Activated CD8-positive, alpha-beta T cell treated with anti-CD3 and anti-CD28 coated beads, Interleukin-2, amount 10 ng/mL, durations not matched to agents 7 days and 5 days (primary cell): ENCODE data around the gene NKX2-8. TPM values are rescaled to one million over a fixed set of nuclear protein-coding genes. Genes with fewer than 3 reads are reported as not detected.

Source experiments
- ATAC-seq: fragments of 150-1000 bp; cut with Tn5 transposase; one replicate; pipeline ENCODE4 v1.10.0; 2021; ENCODE audit warnings: moderate library complexity
- CTCF ChIA-PET: fragments of 350-600 bp; sonication (Branson Sonifier 250); formaldehyde crosslinking; loops from one replicate; lab custom pipeline; 2021; ENCODE audit warnings: antibody characterized with exemption; lab: Charles Lee
- POLR2A ChIA-PET: fragments of 350-600 bp; sonication (Branson Sonifier 250); formaldehyde crosslinking; loops from one replicate; lab custom pipeline; 2021; ENCODE audit warnings: antibody characterized with exemption; lab: Charles Lee
- DNase-seq: peaks from one replicate; pipeline ENCODE4 v3.0.0-alpha.2; 2020
- H3K27ac Mint-ChIP-seq: one replicate; pipeline ENCODE4 v1.8.0; 2021; ENCODE audit warnings: mild to moderate bottlenecking, mixed read lengths
- H3K27me3 Mint-ChIP-seq: one replicate; pipeline ENCODE4 v1.8.0; 2021; ENCODE audit warnings: low read depth, mixed read lengths
- H3K36me3 Mint-ChIP-seq: one replicate; pipeline ENCODE4 v1.8.0; 2021; ENCODE audit warnings: low read depth, mixed read lengths
- H3K4me1 Mint-ChIP-seq: one replicate; pipeline ENCODE4 v1.8.0; 2021; ENCODE audit warnings: low read depth, mixed read lengths
- H3K4me3 Mint-ChIP-seq: one replicate; pipeline ENCODE4 v1.8.0; 2021; ENCODE audit warnings: mild to moderate bottlenecking, mixed read lengths
- H3K9me3 Mint-ChIP-seq: one replicate; pipeline ENCODE4 v1.8.0; 2022; ENCODE audit warnings: mixed read lengths; ENCODE audit not compliant: insufficient read depth
- total RNA-seq, 2 experiments: library from RNA; stranded (reverse); gene quantifications; one replicate each; pipeline ENCODE4 v1.2.3, GENCODE V29; 2021

NKX2-8 gene
- total RNA-seq, 2 experiments from 2014 or later, result not detected

- Mint-ChIP-seq H3K27ac (no peak overlapping the region), H3K4me1 (no peaks in the 10 kb centered on the region), H3K4me3 (no peak overlapping the region), H3K9me3 (no peaks in the 10 kb centered on the region), H3K27me3 (peaks cover 43% of the 10 kb centered on the region), H3K36me3 (no peaks in the 10 kb centered on the region)
- POLR2A ChIA-PET, result no interaction called here
- no peak for ATAC-seq
- CTCF ChIA-PET, result no interaction called here
- no peak for DNase-seq
Observed at GRCh38 chr14:36591482-36591881, 9.1 kb upstream of the NKX2-8 start.

GRCh38 chr14:36588788-36589187, 6.4 kb upstream of the NKX2-8 start:
- CTCF ChIA-PET, result interaction anchor here (0.7 to 1.4 kb wide), 4 partner anchors 10 to 76 kb away, joined by 3 to 4 read pairs (median 3); no protein-coding TSS in a partner anchor
- Mint-ChIP-seq H3K9me3 (no peaks in the 10 kb centered on the region), H3K27ac (no peak overlapping the region), H3K36me3 (no peaks in the 10 kb centered on the region), H3K27me3 (peaks cover 60% of the 10 kb centered on the region), H3K4me3 (no peak overlapping the region), H3K4me1 (no peaks in the 10 kb centered on the region)
- DNase-seq (no peak), ATAC-seq (no peak)
- POLR2A ChIA-PET, result interaction anchor here (0.9 kb wide), 1 partner anchor 26 kb away, joined by 5 read pairs; no protein-coding TSS in a partner anchor

- DNase-seq (no peak), ATAC-seq (no peak)
- Mint-ChIP-seq H3K27me3 (peaks cover 62% of the 10 kb centered on the region), H3K36me3 (no peaks in the 10 kb centered on the region), H3K4me1 (no peaks in the 10 kb centered on the region), H3K27ac (no peak overlapping the region), H3K4me3 (no peak overlapping the region), H3K9me3 (no peaks in the 10 kb centered on the region)
- ChIA-PET CTCF (interaction anchor here (1.1 to 1.4 kb wide), 3 partner anchors 14 to 76 kb away, joined by 3 to 4 read pairs (median 3); no protein-coding TSS in a partner anchor), POLR2A (interaction anchor here (0.9 kb wide), 1 partner anchor 26 kb away, joined by 5 read pairs; no protein-coding TSS in a partner anchor)
Observed at GRCh38 chr14:36588119-36588518, 5.7 kb upstream of the NKX2-8 start.

- POLR2A ChIA-PET, result no interaction called here
- Mint-ChIP-seq H3K4me3 (no peak overlapping the region), H3K4me1 (peaks cover 1% of the 10 kb centered on the region), H3K27me3 (peaks cover 72% of the 10 kb centered on the region), H3K9me3 (no peaks in the 10 kb centered on the region), H3K27ac (no peak overlapping the region), H3K36me3 (no peaks in the 10 kb centered on the region)
- ATAC-seq, result no peak
- CTCF ChIA-PET, result interaction anchor here (1.0 kb wide), 1 partner anchor 357 kb away, joined by 3 read pairs; no protein-coding TSS in a partner anchor
- no peak for DNase-seq
Observed at GRCh38 chr14:36585100-36585499, 2.7 kb upstream of the NKX2-8 start.

GRCh38 chr14:36583893-36584811, 1.7 kb upstream of the NKX2-8 start:
- POLR2A ChIA-PET, result interaction anchor here (0.6 kb wide), 1 partner anchor 411 kb away, joined by 3 read pairs; no protein-coding TSS in a partner anchor
- Mint-ChIP-seq H3K36me3 (no peaks in the 10 kb centered on the region), H3K27me3 (peaks cover 74% of the 10 kb centered on the region), H3K4me1 (peaks cover 1% of the 10 kb centered on the region), H3K4me3 (no peak overlapping the region), H3K9me3 (no peaks in the 10 kb centered on the region), H3K27ac (no peak overlapping the region)
- no peak for DNase-seq
- CTCF ChIA-PET, result no interaction called here
- ATAC-seq, result no peak

- DNase-seq (no peak), ATAC-seq (no peak)
- CTCF ChIA-PET, result no interaction called here
- Mint-ChIP-seq H3K4me3 (no peak overlapping the region), H3K9me3 (no peaks in the 10 kb centered on the region), H3K4me1 (peaks cover 1% of the 10 kb centered on the region), H3K27ac (no peak overlapping the region), H3K27me3 (peaks cover 72% of the 10 kb centered on the region), H3K36me3 (no peaks in the 10 kb centered on the region)
- POLR2A ChIA-PET, result no interaction called here
Observed at GRCh38 chr14:36583242-36583892, 953 bp upstream of the NKX2-8 start.

- Mint-ChIP-seq H3K27me3 (peaks cover 73% of the 10 kb centered on the region), H3K27ac (no peak overlapping the region), H3K9me3 (no peaks in the 10 kb centered on the region), H3K36me3 (no peaks in the 10 kb centered on the region), H3K4me3 (no peak overlapping the region), H3K4me1 (peaks cover 1% of the 10 kb centered on the region)
- no peak for DNase-seq
- POLR2A ChIA-PET, result no interaction called here
- CTCF ChIA-PET, result no interaction called here
- ATAC-seq, result no peak
Observed at GRCh38 chr14:36582874-36583241, 444 bp upstream of the NKX2-8 start.

- POLR2A ChIA-PET, result no interaction called here
- no peak overlapping the region for H3K27ac Mint-ChIP-seq
- H3K36me3 Mint-ChIP-seq, result no peaks in the 10 kb centered on the region
- no peak overlapping the region for H3K4me3 Mint-ChIP-seq
- H3K27me3 Mint-ChIP-seq, result peaks cover 65% of the 10 kb centered on the region
- H3K4me1 Mint-ChIP-seq, result peaks cover 1% of the 10 kb centered on the region
- no peaks in the 10 kb centered on the region for H3K9me3 Mint-ChIP-seq
- ATAC-seq (no peak), DNase-seq (no peak)
- CTCF ChIA-PET, result no interaction called here
Observed at GRCh38 chr14:36580856-36581831, 1.3 kb downstream of the NKX2-8 start.

- no peaks in the 10 kb centered on the region for H3K9me3 Mint-ChIP-seq
- H3K27me3 Mint-ChIP-seq, result peaks cover 60% of the 10 kb centered on the region
- H3K27ac Mint-ChIP-seq, result no peak overlapping the region
- H3K4me1 Mint-ChIP-seq, result peaks cover 1% of the 10 kb centered on the region
- no peak overlapping the region for H3K4me3 Mint-ChIP-seq
- no peaks in the 10 kb centered on the region for H3K36me3 Mint-ChIP-seq
- no peak for ATAC-seq
- ChIA-PET POLR2A (no interaction called here), CTCF (no interaction called here)
- DNase-seq, result no peak
Observed at GRCh38 chr14:36580141-36580855, 2.1 kb downstream of the NKX2-8 start.

- no peak for ATAC-seq
- ChIA-PET POLR2A (no interaction called here), CTCF (no interaction called here)
- Mint-ChIP-seq H3K4me3 (no peak overlapping the region), H3K4me1 (peaks cover 1% of the 10 kb centered on the region), H3K27me3 (peaks cover 54% of the 10 kb centered on the region), H3K36me3 (no peaks in the 10 kb centered on the region), H3K9me3 (no peaks in the 10 kb centered on the region), H3K27ac (no peak overlapping the region)
- DNase-seq, result no peak
Observed at GRCh38 chr14:36579573-36580140, 2.8 kb downstream of the NKX2-8 start.
